Nephron progenitor cell (in vitro differentiated cells): ENCODE results near the gene C1QA.

Experiments
- DNase-seq: peaks from one replicate; pipeline ENCODE4 v3.0.0; 2021
- H3K27ac Mint-ChIP-seq: 2 replicates; pipeline ENCODE4 v1.8.0; 2021; ENCODE audit warnings: mild to moderate bottlenecking, moderate library complexity, mixed read lengths
- H3K27me3 Mint-ChIP-seq: 2 replicates; pipeline ENCODE4 v1.8.0; 2021; ENCODE audit warnings: mild to moderate bottlenecking, low read depth, mixed read lengths; ENCODE audit not compliant: poor library complexity
- H3K36me3 Mint-ChIP-seq: 2 replicates; pipeline ENCODE4 v1.8.0; 2021; ENCODE audit warnings: low read depth, mixed read lengths
- H3K4me1 Mint-ChIP-seq: 2 replicates; pipeline ENCODE4 v1.8.0; 2021; ENCODE audit warnings: mixed read lengths
- H3K4me3 Mint-ChIP-seq: 2 replicates; pipeline ENCODE4 v1.8.0; 2021; ENCODE audit warnings: mild to moderate bottlenecking, moderate library complexity, mixed read lengths
- H3K9me3 Mint-ChIP-seq: 2 replicates; pipeline ENCODE4 v1.8.0; 2021; ENCODE audit warnings: mild to moderate bottlenecking, moderate library complexity, mixed read lengths
- CTCF ChIP-seq: fragments of 200-600 bp; sonication (generic); IDR thresholded peaks from 2 replicates; pipeline ENCODE4 v1.5.0; 2021; ENCODE audit warnings: antibody characterized with exemption

C1QA gene

GRCh38 chr1:22688466-22688865, 52.0 kb downstream of the C1QA start:
- no peak for DNase-seq
- no peak for TF ChIP-seq CTCF
- Mint-ChIP-seq H3K9me3 (no peaks in the 10 kb centered on the region), H3K36me3 (no peaks in the 10 kb centered on the region), H3K4me3 (no peak overlapping the region), H3K4me1 (peaks cover 56% of the 10 kb centered on the region), H3K27me3 (peaks cover 21% of the 10 kb centered on the region), H3K27ac (no peak overlapping the region)
